ENCODE data around the gene ANTKMT. TPM values are rescaled to one million over a fixed set of nuclear protein-coding genes. Genes with fewer than 3 reads are reported as not detected.

The ANTKMT gene
- total RNA-seq, 1 donor = 25.3 TPM

Small RNA genes within 50 kb of the gene (small RNA-seq; reads per million reads assigned to genes)
- gene MIR662 = not detected

Other genes with a start within 250 kb of the ANTKMT start
- 59.2 TPM for gene CAPN15, start 193.4 kb upstream of the ANTKMT start, total RNA-seq
- gene PRR35, start 160.8 kb upstream of the ANTKMT start, total RNA-seq = under 0.01 TPM
- gene NHLRC4, start 154.1 kb upstream of the ANTKMT start, total RNA-seq = 14.3 TPM
- gene PIGQ, start 151.2 kb upstream of the ANTKMT start, total RNA-seq = 36.9 TPM
- 33.4 TPM for gene RAB40C, start 131.1 kb upstream of the ANTKMT start, total RNA-seq
- 0.27 TPM for gene WFIKKN1, start 90.2 kb upstream of the ANTKMT start, total RNA-seq
- gene METTL26, start 84.8 kb upstream of the ANTKMT start, total RNA-seq = 101 TPM
- 20.5 TPM for gene MCRIP2, start 79.3 kb upstream of the ANTKMT start, total RNA-seq
- 25.9 TPM for gene WDR90, start 71.8 kb upstream of the ANTKMT start, total RNA-seq
- gene RHOT2, start 53.0 kb upstream of the ANTKMT start, total RNA-seq = 44.7 TPM
- gene RHBDL1, start 45.5 kb upstream of the ANTKMT start, total RNA-seq = 0.54 TPM
- gene STUB1, start 40.7 kb upstream of the ANTKMT start, total RNA-seq = 73.2 TPM
- 68.9 TPM for gene JMJD8, start 36.8 kb upstream of the ANTKMT start, total RNA-seq
- gene WDR24, start 30.7 kb upstream of the ANTKMT start, total RNA-seq = 7.0 TPM
- gene FBXL16, start 15.3 kb upstream of the ANTKMT start, total RNA-seq = 0.54 TPM
- 5.1 TPM for gene METRN, start 6.0 kb upstream of the ANTKMT start, total RNA-seq
- 2.7 TPM for gene CCDC78, start 5.3 kb downstream of the ANTKMT start, total RNA-seq
- 22.6 TPM for gene HAGHL, start 6.0 kb downstream of the ANTKMT start, total RNA-seq
- 72.2 TPM for gene CIAO3, start 19.9 kb downstream of the ANTKMT start, total RNA-seq
- gene MSLN, start 39.6 kb downstream of the ANTKMT start, total RNA-seq = under 0.01 TPM
- gene RPUSD1, start 67.2 kb downstream of the ANTKMT start, total RNA-seq = 42.5 TPM
- gene CHTF18, start 67.5 kb downstream of the ANTKMT start, total RNA-seq = 25.3 TPM
- gene GNG13, start 79.6 kb downstream of the ANTKMT start, total RNA-seq = not detected
- gene LMF1, start 249.8 kb downstream of the ANTKMT start, total RNA-seq = 45.2 TPM

Data from hematopoietic multipotent progenitor cell (in vitro differentiated cells).